ENCODE data around the gene CSK.

Gene CSK

DNA sequence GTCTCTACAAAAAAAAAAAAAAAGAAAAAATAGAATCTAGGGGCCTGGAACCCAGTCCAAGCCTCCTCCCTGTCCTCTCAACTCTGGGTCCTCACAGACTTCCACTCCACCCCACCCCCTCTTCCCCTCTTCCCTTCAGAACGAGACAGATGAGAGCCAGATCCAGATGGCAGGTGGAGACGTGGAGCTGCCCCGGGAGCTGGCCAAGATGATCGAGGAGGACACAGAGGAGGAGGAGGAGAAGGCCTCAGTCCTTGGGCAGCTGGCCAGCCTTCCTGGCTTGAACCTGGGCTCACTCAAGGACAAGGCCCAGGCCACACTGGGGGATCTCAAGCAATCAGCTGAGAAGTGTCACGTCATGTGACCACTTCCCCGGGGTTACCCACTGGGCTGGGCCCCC lies 48.1 kb downstream of the CSK start:
- H3K9ac ChIP-seq (ENCODE audit: low read length): no peak overlapping the region
- TF ChIP-seq, protein P1, sequence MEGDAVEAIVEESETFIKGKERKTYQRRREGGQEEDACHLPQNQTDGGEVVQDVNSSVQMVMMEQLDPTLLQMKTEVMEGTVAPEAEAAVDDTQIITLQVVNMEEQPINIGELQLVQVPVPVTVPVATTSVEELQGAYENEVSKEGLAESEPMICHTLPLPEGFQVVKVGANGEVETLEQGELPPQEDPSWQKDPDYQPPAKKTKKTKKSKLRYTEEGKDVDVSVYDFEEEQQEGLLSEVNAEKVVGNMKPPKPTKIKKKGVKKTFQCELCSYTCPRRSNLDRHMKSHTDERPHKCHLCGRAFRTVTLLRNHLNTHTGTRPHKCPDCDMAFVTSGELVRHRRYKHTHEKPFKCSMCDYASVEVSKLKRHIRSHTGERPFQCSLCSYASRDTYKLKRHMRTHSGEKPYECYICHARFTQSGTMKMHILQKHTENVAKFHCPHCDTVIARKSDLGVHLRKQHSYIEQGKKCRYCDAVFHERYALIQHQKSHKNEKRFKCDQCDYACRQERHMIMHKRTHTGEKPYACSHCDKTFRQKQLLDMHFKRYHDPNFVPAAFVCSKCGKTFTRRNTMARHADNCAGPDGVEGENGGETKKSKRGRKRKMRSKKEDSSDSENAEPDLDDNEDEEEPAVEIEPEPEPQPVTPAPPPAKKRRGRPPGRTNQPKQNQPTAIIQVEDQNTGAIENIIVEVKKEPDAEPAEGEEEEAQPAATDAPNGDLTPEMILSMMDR (IDR thresholded peaks at IDR 0.05; ENCODE audit: low read depth, low read length): no peak
- TF ChIP-seq EZH2phosphoT487 (IDR thresholded peaks at IDR 0.05; ENCODE audit: low read depth): no peak
- peak overlapping the region; percentile 23; the same call in 1 of the 2 replicates for H3K4me2 ChIP-seq (ENCODE audit: low read length)
- H3K4me1 ChIP-seq (ENCODE audit: low read length): peaks cover 34% of the 10 kb centered on the region
- no peak overlapping the region for H3K27ac ChIP-seq (ENCODE audit: low read length)
- no peaks in the 10 kb centered on the region for H4K20me1 ChIP-seq (ENCODE audit: insufficient read depth, low read length)
- H3K27me3 ChIP-seq (ENCODE audit: low read depth, low read length): 0 out of 2 replicates have a peak, but pooled peaks cover 2% of the 10 kb centered on the region
- H3K4me3 ChIP-seq (ENCODE audit: low read length): no peak overlapping the region
- H3K36me3 ChIP-seq (replicated peaks; ENCODE audit: low read depth, low read length): no peaks in the 10 kb centered on the region
- no peak overlapping the region for H2AFZ ChIP-seq (ENCODE audit: low read depth, low read length)
- H3K79me2 ChIP-seq (ENCODE audit: low read length): no peaks in the 10 kb centered on the region
- no peaks in the 10 kb centered on the region for H3K9me3 ChIP-seq (ENCODE audit: insufficient read depth, low read length)

DNA sequence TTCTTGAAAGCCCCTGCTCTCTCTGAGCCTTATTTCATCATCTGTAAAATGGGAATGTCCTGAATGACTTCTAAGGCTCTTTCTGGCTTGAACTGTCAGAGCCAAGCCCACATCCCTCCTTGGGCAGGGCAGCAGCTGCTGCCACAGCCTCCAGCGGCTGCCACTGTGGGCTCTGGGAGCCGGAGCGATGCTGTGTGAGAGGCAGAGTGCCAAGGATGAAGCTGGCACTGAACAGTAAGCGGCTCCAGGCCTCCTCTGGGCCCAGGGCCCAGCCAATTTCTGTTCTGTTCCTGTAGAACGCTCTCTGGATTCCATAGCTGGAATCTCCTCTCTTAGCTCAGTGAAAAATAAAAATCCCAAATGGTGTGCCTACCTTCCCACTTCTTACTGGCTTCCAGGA lies 49.0 kb downstream of the CSK start:
- Histone ChIP-seq H3K9ac (ENCODE audit: low read length) (no peak overlapping the region), H2AFZ (ENCODE audit: low read depth, low read length) (no peak overlapping the region), H3K4me1 (ENCODE audit: low read length) (peaks cover 34% of the 10 kb centered on the region), H3K27me3 (ENCODE audit: low read depth, low read length) (0 out of 2 replicates have a peak, but pooled peaks cover 2% of the 10 kb centered on the region), H4K20me1 (ENCODE audit: insufficient read depth, low read length) (no peaks in the 10 kb centered on the region), H3K27ac (ENCODE audit: low read length) (no peak overlapping the region), H3K4me2 (ENCODE audit: low read length) (no peak overlapping the region), H3K79me2 (ENCODE audit: low read length) (no peaks in the 10 kb centered on the region), H3K4me3 (ENCODE audit: low read length) (no peak overlapping the region), H3K36me3 (replicated peaks; ENCODE audit: low read depth, low read length) (peaks cover 6% of the 10 kb centered on the region), H3K9me3 (ENCODE audit: insufficient read depth, low read length) (no peaks in the 10 kb centered on the region)
- TF ChIP-seq, protein P1 (IDR thresholded peaks at IDR 0.05; ENCODE audit: low read depth, low read length): no peak
- no peak for TF ChIP-seq EZH2phosphoT487 (IDR thresholded peaks at IDR 0.05; ENCODE audit: low read depth)

DNA sequence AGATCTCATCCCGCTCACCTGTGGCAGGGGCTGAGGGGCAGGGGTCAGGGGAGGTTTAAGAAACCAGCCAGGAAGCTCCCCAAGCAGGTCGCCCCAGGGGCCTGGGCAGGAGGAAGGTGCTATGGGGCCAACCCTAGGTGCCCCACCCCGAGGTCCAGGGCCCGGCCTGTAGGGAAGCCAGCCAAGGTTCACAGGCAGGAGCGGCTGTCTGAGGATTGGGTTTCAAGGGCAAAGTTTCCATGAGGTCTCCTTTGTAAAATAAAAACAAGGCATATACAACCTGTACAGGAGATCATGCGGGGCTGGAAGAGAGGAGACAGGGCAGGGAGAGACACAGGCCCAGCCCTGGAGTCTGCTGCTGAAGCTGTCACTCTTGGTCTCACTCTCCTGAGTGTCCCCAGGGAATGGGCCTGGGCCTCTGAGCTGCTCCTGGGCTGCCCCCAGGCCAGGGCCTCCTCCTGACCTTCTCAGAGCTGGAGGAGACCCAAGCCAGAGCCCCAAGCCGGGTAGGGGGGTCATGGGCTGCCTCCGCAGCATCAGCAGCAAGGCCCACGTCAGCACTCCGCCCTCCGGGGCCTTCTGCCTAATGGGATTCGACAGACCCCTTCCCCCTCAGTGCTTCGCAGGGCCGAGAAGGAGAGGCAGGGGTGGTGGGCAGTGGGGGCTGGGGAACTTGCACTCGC lies 50.1 kb downstream of the CSK start:
- H3K36me3 ChIP-seq (replicated peaks; ENCODE audit: low read depth, low read length): peaks cover 8% of the 10 kb centered on the region
- no peak overlapping the region for H2AFZ ChIP-seq (ENCODE audit: low read depth, low read length)
- H3K27ac ChIP-seq (ENCODE audit: low read length): no peak overlapping the region
- H3K9me3 ChIP-seq (ENCODE audit: insufficient read depth, low read length): no peaks in the 10 kb centered on the region
- TF ChIP-seq, protein P1 (IDR thresholded peaks at IDR 0.05; ENCODE audit: low read depth, low read length): no peak
- no peak for TF ChIP-seq EZH2phosphoT487 (IDR thresholded peaks at IDR 0.05; ENCODE audit: low read depth)
- H3K27me3 ChIP-seq (ENCODE audit: low read depth, low read length): 0 out of 2 replicates have a peak, but pooled peaks cover 2% of the 10 kb centered on the region
- peaks cover 34% of the 10 kb centered on the region for H3K4me1 ChIP-seq (ENCODE audit: low read length)
- H3K4me3 ChIP-seq (ENCODE audit: low read length): no peak overlapping the region
- H3K79me2 ChIP-seq (ENCODE audit: low read length): no peaks in the 10 kb centered on the region
- no peak overlapping the region for H3K9ac ChIP-seq (ENCODE audit: low read length)
- no peak overlapping the region for H3K4me2 ChIP-seq (ENCODE audit: low read length)
- H4K20me1 ChIP-seq (ENCODE audit: insufficient read depth, low read length): no peaks in the 10 kb centered on the region

DNA sequence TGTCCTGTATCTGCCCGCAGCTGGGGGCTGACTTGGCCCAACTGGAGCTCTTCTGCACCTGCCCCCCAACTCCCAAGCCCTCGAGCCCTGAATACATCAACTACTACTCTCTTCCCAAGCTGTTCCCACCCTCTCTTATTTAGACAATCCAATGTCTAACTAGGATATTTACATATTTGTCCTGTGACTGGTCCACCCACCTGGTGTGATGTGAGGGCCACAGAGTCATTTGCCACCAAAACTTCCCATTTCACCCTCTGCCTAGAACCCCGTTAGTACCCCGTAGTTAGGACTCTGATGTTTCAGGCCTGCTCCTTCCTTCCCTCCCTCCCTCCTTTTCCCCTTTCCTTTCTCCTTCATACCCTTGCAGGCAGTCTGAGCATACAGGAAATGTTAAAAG lies 50.9 kb downstream of the CSK start:
- no peak overlapping the region for H3K27ac ChIP-seq (ENCODE audit: low read length)
- no peaks in the 10 kb centered on the region for H4K20me1 ChIP-seq (ENCODE audit: insufficient read depth, low read length)
- no peaks in the 10 kb centered on the region for H3K9me3 ChIP-seq (ENCODE audit: insufficient read depth, low read length)
- no peaks in the 10 kb centered on the region for H3K79me2 ChIP-seq (ENCODE audit: low read length)
- no peak overlapping the region for H3K9ac ChIP-seq (ENCODE audit: low read length)
- peaks cover 10% of the 10 kb centered on the region for H3K36me3 ChIP-seq (replicated peaks; ENCODE audit: low read depth, low read length)
- H3K4me2 ChIP-seq (ENCODE audit: low read length): no peak overlapping the region
- no peak overlapping the region for H3K4me3 ChIP-seq (ENCODE audit: low read length)
- TF ChIP-seq EZH2phosphoT487 (IDR thresholded peaks at IDR 0.05; ENCODE audit: low read depth): no peak
- TF ChIP-seq, protein P1 (IDR thresholded peaks at IDR 0.05; ENCODE audit: low read depth, low read length): no peak
- no peak overlapping the region for H2AFZ ChIP-seq (ENCODE audit: low read depth, low read length)
- no peaks in the 10 kb centered on the region for H3K27me3 ChIP-seq (ENCODE audit: low read depth, low read length)
- peaks cover 34% of the 10 kb centered on the region for H3K4me1 ChIP-seq (ENCODE audit: low read length)
